Thyroid gland (tissue), 4 donors: Measurements from ENCODE around the gene INO80C. TPM values are rescaled to one million over a fixed set of nuclear protein-coding genes. Genes with fewer than 3 reads are reported as not detected.

ENCODE experiments used
- DNase-seq, 2 donors: peaks; one replicate each; pipeline ENCODE4 v3.0.0-alpha.2; 2019
- H3K27ac ChIP-seq, 3 donors: fragments of 200-600 bp; sonication (generic); 1 replicate in 2 of 3; 2 replicates in 1 of 3; pipeline ENCODE4 v1.5.1; 2016 to 2019; ENCODE audit warnings: mild to moderate bottlenecking in 1 of 3, moderate library complexity in 1 of 3
- H3K27me3 ChIP-seq: fragments of 200-600 bp; sonication (generic); one replicate; pipeline ENCODE4 v1.5.1; 2019
- H3K36me3 ChIP-seq, 2 donors: fragments of 200-600 bp; sonication (generic); one replicate each; pipeline ENCODE4 v1.5.1; 2016 to 2019
- H3K4me1 ChIP-seq, 2 donors: fragments of 200-600 bp; sonication (generic); one replicate each; pipeline ENCODE4 v1.5.1; 2017 to 2019
- H3K4me3 ChIP-seq, 3 donors: fragments of 200-600 bp; sonication (generic); replicated peaks in 1 of 3; 1 replicate in 2 of 3; 2 replicates in 1 of 3; pipeline ENCODE4 v1.5.1; 2016; ENCODE audit warnings: mild to moderate bottlenecking in 1 of 3
- H3K9me3 ChIP-seq: fragments of 200-600 bp; sonication (generic); one replicate; pipeline ENCODE4 v1.5.1; 2017
- POLR2A ChIP-seq, 2 donors: fragments of 450-650 bp; IDR thresholded peaks; one replicate each; pipeline ENCODE4 v1.6.1; 2017; ENCODE audit warnings: antibody characterized with exemption in 2 of 2, mild to moderate bottlenecking in 2 of 2, moderate library complexity in 1 of 2
- WGBS, 2 donors: methylation state at CpG; one replicate each; pipeline ENCODE4 v1.1.5; 2017; 5-methylcytosine and 5-hydroxymethylcytosine counted together
- intact Hi-C: fragments of 100-400 bp; cut with DNase I; formaldehyde crosslinking; loops from one replicate; pipeline ENCODE4 v1.15.1; 2023
- total RNA-seq, 4 donors: library from RNA; depleted of rRNA; stranded (reverse); fragments of >200 nt; gene quantifications; one replicate each; pipeline ENCODE4 v1.2.3, GENCODE V29; 2016
- TF ChIP-seq, protein P1 (sequence below), 6 experiments: fragments of 200-600 bp in 3 of 6; fragments of 450-650 bp in 3 of 6; sonication (generic) in 3 of 6; IDR thresholded peaks; one replicate each; pipeline ENCODE4 v1.5.1; 2016 to 2019; ENCODE audit warnings: antibody characterized with exemption in 6 of 6, mild to moderate bottlenecking in 2 of 6, inconsistent platforms in 1 of 6, moderate library complexity in 1 of 6

INO80C gene
- total RNA-seq, 4 donors from 2014 or later, result 5.1 to 19.3 (median 8.2) TPM

DNA sequence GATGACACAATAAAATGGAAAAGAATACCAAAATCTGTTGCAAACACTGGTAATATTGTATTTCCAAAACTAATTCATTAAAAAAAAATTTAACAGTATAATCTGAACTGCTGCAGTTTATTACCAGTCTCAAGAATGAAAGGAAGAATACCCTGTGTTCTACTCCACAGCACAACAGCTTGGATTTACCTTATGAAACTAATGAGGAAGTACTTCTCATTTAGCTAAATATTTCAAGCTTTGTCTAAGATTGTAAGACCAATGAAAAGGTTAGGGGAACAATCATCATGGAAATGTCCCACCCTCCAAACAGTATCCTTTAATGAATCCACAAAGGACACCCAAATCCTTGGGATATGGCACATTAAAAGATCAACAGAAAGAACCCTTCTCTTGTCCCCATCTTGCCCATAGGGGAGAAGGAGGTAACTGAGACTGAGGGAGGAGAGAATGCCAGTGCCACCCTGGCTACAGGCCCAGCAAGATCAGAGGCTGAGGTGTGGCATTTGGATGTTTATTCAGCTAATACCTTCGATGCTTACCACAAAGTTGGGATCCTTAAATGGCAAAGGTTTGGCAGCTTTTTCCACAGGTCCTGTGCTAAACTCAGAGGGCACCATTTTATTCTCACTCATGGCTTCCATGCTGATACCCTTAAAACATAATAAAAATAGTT lies 17.7 kb downstream of the INO80C start:
- no peaks in the 10 kb centered on the region for H3K9me3 ChIP-seq
- H3K27ac ChIP-seq, result peak overlapping the region in 1 of 3 donors; percentile 39
- WGBS, 2 donors, result 22 to 33% methylated on average over 1 of the region's 1 CpG

DNA sequence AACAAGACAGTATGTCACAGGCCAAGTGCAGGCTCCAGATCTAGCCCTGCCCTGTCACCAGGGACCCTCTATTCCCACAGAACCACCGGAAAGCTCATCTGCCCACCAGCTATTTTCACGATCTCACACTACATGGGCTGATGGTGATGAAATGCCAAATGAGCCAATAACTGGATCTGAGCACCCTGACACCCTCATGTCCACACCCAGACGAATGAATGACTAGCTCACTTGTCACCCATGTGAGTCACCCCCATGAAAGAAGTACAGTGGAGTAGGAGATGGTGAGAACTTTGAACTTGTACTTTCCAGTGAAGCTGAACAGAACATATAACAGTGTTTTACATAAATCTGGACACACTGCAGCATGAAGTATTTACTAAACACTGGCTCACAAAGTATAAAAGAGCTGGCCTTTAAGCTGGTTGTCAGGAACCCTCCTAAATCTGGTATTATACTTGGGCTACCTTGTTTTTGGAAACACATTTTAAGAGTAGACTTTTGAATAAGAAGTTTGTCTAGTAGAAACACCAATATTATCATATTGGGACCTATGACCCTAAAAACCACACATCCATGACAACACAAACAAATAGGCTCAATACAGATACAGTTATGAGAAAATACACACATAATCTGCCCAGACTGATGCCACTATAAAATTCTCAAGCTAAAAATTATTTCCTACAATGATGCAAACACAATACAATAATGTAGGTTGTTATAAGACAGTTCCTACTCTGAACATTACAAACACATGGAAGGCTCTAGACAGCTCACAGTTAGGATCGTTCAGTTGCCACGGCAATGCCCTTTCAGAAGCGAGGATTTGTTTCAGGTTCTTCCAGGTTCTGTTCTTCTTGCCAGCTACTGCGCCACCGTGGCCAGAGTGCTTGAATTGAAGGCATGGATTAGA lies 19.0 kb downstream of the INO80C start:
- H3K4me3 ChIP-seq, result no peak overlapping the region
- peak; percentile 61 to 70 for DNase-seq
- no peak overlapping the region for H3K27ac ChIP-seq
- H3K36me3 ChIP-seq, result no peaks in the 10 kb centered on the region
- 55 to 58% methylated on average over 8 of the region's 8 CpGs for WGBS, 2 donors
- TF ChIP-seq, protein P1, sequence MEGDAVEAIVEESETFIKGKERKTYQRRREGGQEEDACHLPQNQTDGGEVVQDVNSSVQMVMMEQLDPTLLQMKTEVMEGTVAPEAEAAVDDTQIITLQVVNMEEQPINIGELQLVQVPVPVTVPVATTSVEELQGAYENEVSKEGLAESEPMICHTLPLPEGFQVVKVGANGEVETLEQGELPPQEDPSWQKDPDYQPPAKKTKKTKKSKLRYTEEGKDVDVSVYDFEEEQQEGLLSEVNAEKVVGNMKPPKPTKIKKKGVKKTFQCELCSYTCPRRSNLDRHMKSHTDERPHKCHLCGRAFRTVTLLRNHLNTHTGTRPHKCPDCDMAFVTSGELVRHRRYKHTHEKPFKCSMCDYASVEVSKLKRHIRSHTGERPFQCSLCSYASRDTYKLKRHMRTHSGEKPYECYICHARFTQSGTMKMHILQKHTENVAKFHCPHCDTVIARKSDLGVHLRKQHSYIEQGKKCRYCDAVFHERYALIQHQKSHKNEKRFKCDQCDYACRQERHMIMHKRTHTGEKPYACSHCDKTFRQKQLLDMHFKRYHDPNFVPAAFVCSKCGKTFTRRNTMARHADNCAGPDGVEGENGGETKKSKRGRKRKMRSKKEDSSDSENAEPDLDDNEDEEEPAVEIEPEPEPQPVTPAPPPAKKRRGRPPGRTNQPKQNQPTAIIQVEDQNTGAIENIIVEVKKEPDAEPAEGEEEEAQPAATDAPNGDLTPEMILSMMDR (IDR thresholded peaks at IDR 0.05), result no peak
- no peak for TF ChIP-seq POLR2A (IDR thresholded peaks at IDR 0.05)
- intact Hi-C loops, result no loop called here
- no peaks in the 10 kb centered on the region for H3K27me3 ChIP-seq
- no peaks in the 10 kb centered on the region for H3K9me3 ChIP-seq
- peaks cover 12 to 19% of the 10 kb centered on the region in 2 donors for H3K4me1 ChIP-seq

More for the DNA sequence above, 17.7 kb downstream of the INO80C start:
- TF ChIP-seq, protein P1 (IDR thresholded peaks at IDR 0.05), result no peak
- TF ChIP-seq POLR2A (IDR thresholded peaks at IDR 0.05), result no peak
- Histone ChIP-seq H3K27me3 (no peaks in the 10 kb centered on the region), H3K4me1 (peaks cover 12 to 19% of the 10 kb centered on the region in 2 donors), H3K36me3 (no peaks in the 10 kb centered on the region), H3K4me3 (no peak overlapping the region)
- peak in 1 of 2 donors; percentile 25 for DNase-seq
- intact Hi-C loops, result no loop called here

GRCh38 chr18:35477974-35478373 lies 19.8 kb downstream of the INO80C start:
- no peak for DNase-seq
- no peak overlapping the region for H3K27ac ChIP-seq
- H3K27me3 ChIP-seq, result no peaks in the 10 kb centered on the region
- no peak overlapping the region for H3K4me3 ChIP-seq
- intact Hi-C loops, result no loop called here
- peaks cover 12 to 19% of the 10 kb centered on the region in 2 donors for H3K4me1 ChIP-seq
- no peaks in the 10 kb centered on the region for H3K36me3 ChIP-seq
- no peak for TF ChIP-seq POLR2A (IDR thresholded peaks at IDR 0.05)
- TF ChIP-seq, protein P1 (IDR thresholded peaks at IDR 0.05), result no peak
- H3K9me3 ChIP-seq, result no peaks in the 10 kb centered on the region

GRCh38 chr18:35477497-35477896 lies 20.3 kb downstream of the INO80C start:
- DNase-seq, result no peak
- intact Hi-C loops, result no loop called here
- no peaks in the 10 kb centered on the region for H3K9me3 ChIP-seq
- no peak overlapping the region for H3K27ac ChIP-seq
- no peaks in the 10 kb centered on the region for H3K27me3 ChIP-seq
- TF ChIP-seq POLR2A (IDR thresholded peaks at IDR 0.05), result no peak
- TF ChIP-seq, protein P1 (IDR thresholded peaks at IDR 0.05), result no peak
- no peaks in the 10 kb centered on the region for H3K36me3 ChIP-seq
- peaks cover 12 to 19% of the 10 kb centered on the region in 2 donors for H3K4me1 ChIP-seq
- H3K4me3 ChIP-seq, result no peak overlapping the region
- WGBS, 2 donors, result 87 to 90% methylated on average over 1 of the region's 1 CpG

DNA sequence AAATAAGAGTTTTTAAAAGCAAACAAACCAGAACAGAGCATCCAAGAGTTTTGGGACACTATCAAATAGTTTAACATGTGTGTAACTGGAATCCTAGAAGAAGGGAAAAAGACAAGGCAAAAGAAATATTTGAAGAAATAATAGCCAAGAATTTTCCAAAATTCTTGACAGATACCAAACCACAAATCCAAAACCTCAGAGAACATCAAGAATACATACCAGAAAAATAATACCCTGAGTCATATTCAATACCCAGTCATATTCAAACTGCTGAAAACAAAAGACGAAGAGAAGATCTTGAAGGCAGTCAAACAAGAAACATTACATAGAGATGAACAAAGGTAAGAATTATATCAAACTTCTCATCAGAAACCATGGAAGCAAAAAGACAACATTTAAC lies 22.9 kb downstream of the INO80C start:
- intact Hi-C loops, result no loop called here
- TF ChIP-seq, protein P1 (IDR thresholded peaks at IDR 0.05), result no peak
- no peak for TF ChIP-seq POLR2A (IDR thresholded peaks at IDR 0.05)
- H3K27ac ChIP-seq, result no peak overlapping the region
- 98% methylated on average over 1 of the region's 1 CpG for WGBS, 2 donors
- no peak overlapping the region for H3K4me3 ChIP-seq
- H3K9me3 ChIP-seq, result no peaks in the 10 kb centered on the region
- no peak for DNase-seq
- peaks cover 0 to 10% of the 10 kb centered on the region in 2 donors for H3K4me1 ChIP-seq
- no peaks in the 10 kb centered on the region for H3K36me3 ChIP-seq
- H3K27me3 ChIP-seq, result no peaks in the 10 kb centered on the region
